AG08396 (cell line): ENCODE results near the gene OPN4.
"Not testable (repeated sequence)": the region's sequence is repeated elsewhere in the genome, so short reads cannot be mapped to it uniquely, and the experiment has no call there.

Experiments used
- DNase-seq: peaks from one replicate; pipeline ENCODE4 v3.0.0; 2012; ENCODE audit warnings: low spot score, mixed read lengths

Gene OPN4, protein sequence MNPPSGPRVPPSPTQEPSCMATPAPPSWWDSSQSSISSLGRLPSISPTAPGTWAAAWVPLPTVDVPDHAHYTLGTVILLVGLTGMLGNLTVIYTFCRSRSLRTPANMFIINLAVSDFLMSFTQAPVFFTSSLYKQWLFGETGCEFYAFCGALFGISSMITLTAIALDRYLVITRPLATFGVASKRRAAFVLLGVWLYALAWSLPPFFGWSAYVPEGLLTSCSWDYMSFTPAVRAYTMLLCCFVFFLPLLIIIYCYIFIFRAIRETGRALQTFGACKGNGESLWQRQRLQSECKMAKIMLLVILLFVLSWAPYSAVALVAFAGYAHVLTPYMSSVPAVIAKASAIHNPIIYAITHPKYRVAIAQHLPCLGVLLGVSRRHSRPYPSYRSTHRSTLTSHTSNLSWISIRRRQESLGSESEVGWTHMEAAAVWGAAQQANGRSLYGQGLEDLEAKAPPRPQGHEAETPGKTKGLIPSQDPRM

GRCh38 chr10:86654411-86655172, at the start of gene OPN4:
OPN4 (plus strand) TSS chr10:86654547; CDS start chr10:86654784, 237 bp downstream.
- no peak for DNase-seq

DNA sequence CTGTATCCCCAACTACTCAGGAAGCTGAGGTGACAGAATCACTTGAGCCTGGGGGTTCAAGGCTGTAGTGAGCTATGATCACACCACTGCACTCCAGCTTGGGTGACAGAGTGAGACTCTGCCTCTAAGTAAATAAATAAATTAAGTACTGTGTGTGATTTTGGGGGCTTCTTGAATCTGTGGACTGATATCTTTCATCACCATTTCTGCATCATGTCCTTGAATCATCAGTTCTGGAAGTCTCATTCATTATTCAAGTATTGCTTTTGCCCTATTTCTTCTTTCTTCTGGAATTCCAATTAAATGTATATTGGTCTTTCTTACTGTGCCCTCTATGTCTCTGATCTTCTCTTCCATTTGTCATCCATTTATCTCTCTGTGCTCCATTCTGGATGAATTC, 46.7 kb upstream of the OPN4 start:
- no peak for DNase-seq

GRCh38 chr10:86609920-86610319, 44.4 kb upstream of the OPN4 start:
- DNase-seq = no peak

GRCh38 chr10:86611386-86611785, 43.0 kb upstream of the OPN4 start:
- no peak for DNase-seq

- DNase-seq = no peak
These were observed 41.3 kb upstream of the OPN4 start for GRCh38 chr10:86613096-86613495.

DNA sequence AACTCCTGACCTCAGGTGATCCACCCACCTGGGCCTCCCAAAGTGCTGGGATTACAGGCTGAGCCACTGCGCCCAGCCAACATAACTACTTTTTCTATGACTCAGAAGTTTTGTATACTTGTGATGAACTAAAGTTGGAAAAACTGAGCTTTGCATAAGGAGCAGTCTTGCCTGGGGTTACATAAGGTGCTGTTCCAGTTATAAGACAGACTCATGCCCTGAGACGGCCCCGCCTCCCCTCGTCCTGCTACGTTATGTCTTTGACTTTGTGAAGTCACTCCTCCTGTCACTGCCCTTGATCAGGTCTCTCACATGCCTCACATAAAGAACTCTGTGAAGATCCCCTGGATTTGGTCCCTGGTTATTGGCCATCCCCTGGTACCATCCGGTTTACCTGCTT, 40.4 kb upstream of the OPN4 start:
- DNase-seq = no peak

GRCh38 chr10:86614853-86615252, 39.5 kb upstream of the OPN4 start:
- no peak for DNase-seq

- DNase-seq = not testable (repeated sequence)
These were observed 37.1 kb upstream of the OPN4 start for GRCh38 chr10:86617278-86617677.

DNA sequence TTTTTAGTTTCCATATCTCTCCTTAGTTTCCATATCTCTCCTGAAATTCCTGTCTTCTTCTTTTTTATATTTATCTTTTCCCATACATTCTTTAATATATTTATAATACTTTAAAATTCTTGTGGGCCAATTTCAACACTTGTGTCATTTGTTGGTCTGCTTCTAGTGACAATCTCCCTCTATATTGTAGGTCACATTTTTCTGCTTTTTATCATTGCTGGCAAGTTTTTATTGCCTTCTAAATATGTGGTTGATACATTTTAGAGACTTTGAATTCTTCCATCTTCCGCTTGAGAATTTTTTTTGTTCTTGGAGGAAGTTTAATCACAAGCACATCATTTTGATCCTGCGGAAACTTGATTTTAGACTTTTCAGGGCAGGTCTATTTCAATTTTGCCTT, 26.0 kb upstream of the OPN4 start:
- DNase-seq = no peak

DNA sequence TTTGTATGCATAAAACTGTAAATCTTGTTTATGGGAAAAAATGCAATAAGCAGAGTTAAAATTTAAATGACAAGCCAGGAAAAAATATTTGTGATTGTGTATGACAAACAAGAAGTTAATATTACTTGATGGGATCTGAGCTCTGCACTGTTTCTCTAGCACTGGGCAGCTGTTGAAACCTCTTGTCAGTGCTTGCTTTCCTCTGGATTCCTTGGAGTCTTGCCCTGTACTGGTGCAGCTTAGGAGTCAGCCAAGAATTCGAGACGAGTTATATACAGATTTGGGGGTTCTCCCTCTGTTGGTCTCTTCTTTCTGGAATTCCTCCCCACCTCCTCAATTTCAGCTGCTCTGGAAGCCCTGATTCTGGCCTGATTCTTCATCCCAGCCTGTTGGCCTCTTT, 24.3 kb upstream of the OPN4 start:
- DNase-seq = no peak

GRCh38 chr10:86632009-86632800, 22.1 kb upstream of the OPN4 start:
- peak; percentile 71 for DNase-seq

DNA sequence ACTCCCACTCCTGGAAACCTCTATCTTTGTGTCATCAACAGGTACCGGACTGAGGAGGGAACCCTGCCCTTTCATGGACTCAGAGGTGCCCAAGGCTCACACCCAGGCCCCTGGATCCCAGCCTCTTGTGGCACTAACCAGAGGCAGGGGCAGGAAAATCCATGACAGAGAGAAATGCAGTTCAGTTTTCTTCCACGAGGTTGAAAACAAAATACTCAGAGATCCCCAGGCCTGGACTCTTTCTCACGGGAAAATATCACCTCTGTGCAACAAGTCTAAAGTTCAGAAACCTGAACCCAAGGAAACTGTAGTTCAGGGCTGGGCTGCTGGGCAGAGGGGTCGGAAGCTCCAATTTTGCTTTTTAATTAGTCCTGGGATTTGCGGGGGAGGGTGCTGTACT, 21.4 kb upstream of the OPN4 start:
- no peak for DNase-seq

GRCh38 chr10:86635402-86635801, 18.9 kb upstream of the OPN4 start:
- peak; percentile 81 for DNase-seq

- no peak for DNase-seq
These were observed 18.0 kb upstream of the OPN4 start for GRCh38 chr10:86636311-86636710.

DNA sequence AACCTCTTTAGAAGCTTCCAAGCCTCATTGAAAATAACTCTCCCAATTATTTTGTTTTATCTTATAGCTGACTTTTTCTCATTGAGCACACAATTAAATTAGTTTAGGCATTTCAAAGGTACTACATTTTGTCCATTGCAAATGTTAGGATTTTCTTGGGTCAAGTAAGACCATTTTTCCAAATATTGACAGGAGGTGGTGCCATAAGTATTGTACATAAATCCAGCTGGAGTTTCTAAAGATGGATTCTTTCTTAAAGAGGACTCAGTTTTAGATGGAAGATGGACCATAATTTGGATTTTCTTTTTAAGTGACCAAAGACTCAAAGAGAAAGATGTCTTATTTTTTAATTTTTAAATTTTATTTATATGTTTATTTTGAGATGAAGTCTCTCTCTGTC, 12.3 kb upstream of the OPN4 start:
- DNase-seq = no peak

DNA sequence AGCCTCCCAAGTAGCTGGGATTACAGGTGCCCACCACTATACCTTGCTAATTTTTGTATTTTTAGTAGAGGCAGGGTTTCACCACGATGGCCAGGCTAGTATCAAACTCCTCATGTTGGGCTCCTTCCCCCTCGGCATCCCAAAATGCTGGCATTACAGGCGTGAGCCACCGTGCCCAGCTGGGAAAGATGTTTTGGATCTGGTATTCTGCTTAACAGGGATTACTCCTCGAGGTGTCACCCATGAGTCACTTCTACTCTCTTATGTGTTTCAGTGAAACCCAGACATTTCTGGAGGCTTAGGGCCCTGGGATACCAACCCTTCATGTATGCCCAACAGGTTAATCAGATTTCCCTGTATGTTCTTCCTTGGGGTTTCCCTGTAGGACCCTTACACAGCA, 11.8 kb upstream of the OPN4 start:
- DNase-seq = no peak

- DNase-seq = no peak
These were observed 10.1 kb upstream of the OPN4 start for GRCh38 chr10:86644152-86644793.

DNA sequence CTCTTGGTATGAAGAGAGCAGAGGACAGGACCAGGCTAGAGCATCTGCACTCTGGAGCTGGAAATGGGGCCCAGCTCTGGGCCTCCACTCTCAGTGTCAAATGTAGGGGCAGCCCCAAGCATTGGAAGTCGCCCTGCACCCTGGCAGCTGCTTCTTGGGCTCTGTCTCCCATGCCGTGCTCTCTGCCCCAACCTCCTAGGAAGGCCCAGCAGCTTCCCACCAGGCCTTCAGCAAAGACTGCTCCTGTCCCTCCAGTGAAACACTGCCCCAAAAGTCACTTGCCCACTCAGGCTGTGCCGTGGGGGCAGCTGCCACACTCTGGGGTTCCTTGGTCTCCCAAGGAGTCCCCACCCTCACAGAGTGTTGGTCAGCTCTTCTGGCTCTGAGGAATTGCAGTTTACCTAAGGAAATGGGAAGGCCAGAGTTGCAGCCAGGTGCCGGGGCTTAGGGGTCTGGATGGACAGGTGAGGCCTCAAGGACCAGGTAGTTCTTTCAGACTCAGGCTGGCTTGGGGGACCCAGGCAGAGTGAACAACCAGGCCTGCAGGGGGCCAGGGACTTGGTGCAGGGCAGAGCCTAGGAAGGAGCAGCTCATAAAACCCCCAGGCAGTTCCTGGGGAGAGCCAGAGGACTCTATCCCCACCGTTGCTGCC, 9.4 kb upstream of the OPN4 start:
- no peak for DNase-seq

GRCh38 chr10:86645621-86646165, 8.7 kb upstream of the OPN4 start:
- DNase-seq = not testable (repeated sequence)

DNA sequence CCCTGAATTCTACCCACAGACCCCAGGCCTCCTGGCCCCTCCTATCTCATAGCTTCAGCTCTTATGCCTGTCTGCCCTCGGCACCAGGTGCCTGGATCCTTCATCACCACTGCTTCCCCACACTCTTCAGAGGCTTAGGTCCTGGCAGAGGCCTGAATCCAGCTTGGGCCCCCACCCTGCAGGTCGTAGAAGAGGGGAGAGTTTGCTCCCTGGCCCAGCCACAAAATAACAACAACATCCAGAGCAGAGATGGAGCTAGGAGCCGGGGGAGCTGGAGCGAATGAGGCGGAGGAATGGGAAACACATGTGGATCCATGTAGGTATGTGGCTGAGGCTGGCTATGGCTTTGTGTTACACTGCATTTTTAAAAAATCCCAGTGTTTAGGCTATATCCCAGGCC, 7.8 kb upstream of the OPN4 start:
- no peak for DNase-seq

GRCh38 chr10:86646933-86647332, 7.4 kb upstream of the OPN4 start:
- DNase-seq = no peak
